ENCODE results near the gene RGPD4.

RGPD4 gene

GRCh38 chr2:107806901-107807300 lies 19.8 kb upstream of the RGPD4 start:
- TF ChIP-seq CTCF (IDR thresholded peaks at IDR 0.05; ENCODE audit: insufficient read depth, low read length, poor library complexity, severe bottlenecking): no peak
- DNase-seq (ENCODE audit: extremely low read depth, insufficient read length): no peak
- Histone ChIP-seq H3K4me3 (replicated peaks; ENCODE audit: low read depth, low read length) (no peak overlapping the region), H3K27me3 (replicated peaks; ENCODE audit: control insufficient read depth, insufficient read depth, low read length) (no peaks in the 10 kb centered on the region), H3K36me3 (ENCODE audit: control insufficient read depth, insufficient read depth, low read length) (no peaks in the 10 kb centered on the region)

GRCh38 chr2:107807988-107808387 lies 18.7 kb upstream of the RGPD4 start:
- no peak for TF ChIP-seq CTCF (IDR thresholded peaks at IDR 0.05; ENCODE audit: insufficient read depth, low read length, poor library complexity, severe bottlenecking)
- no peak for DNase-seq (ENCODE audit: extremely low read depth, insufficient read length)
- Histone ChIP-seq H3K27me3 (replicated peaks; ENCODE audit: control insufficient read depth, insufficient read depth, low read length) (no peaks in the 10 kb centered on the region), H3K4me3 (replicated peaks; ENCODE audit: low read depth, low read length) (no peak overlapping the region), H3K36me3 (ENCODE audit: control insufficient read depth, insufficient read depth, low read length) (no peaks in the 10 kb centered on the region)

- H3K27me3 ChIP-seq (replicated peaks; ENCODE audit: control insufficient read depth, insufficient read depth, low read length): no peaks in the 10 kb centered on the region
- no peak for TF ChIP-seq CTCF (IDR thresholded peaks at IDR 0.05; ENCODE audit: insufficient read depth, low read length, poor library complexity, severe bottlenecking)
- DNase-seq (ENCODE audit: extremely low read depth, insufficient read length): no peak
- H3K4me3 ChIP-seq (replicated peaks; ENCODE audit: low read depth, low read length): no peak overlapping the region
- no peaks in the 10 kb centered on the region for H3K36me3 ChIP-seq (ENCODE audit: control insufficient read depth, insufficient read depth, low read length)
Observed at GRCh38 chr2:107808959-107809358, 17.7 kb upstream of the RGPD4 start.

- H3K36me3 ChIP-seq (ENCODE audit: control insufficient read depth, insufficient read depth, low read length): no peaks in the 10 kb centered on the region
- no peaks in the 10 kb centered on the region for H3K27me3 ChIP-seq (replicated peaks; ENCODE audit: control insufficient read depth, insufficient read depth, low read length)
- no peak for TF ChIP-seq CTCF (IDR thresholded peaks at IDR 0.05; ENCODE audit: insufficient read depth, low read length, poor library complexity, severe bottlenecking)
- no peak for DNase-seq (ENCODE audit: extremely low read depth, insufficient read length)
- no peak overlapping the region for H3K4me3 ChIP-seq (replicated peaks; ENCODE audit: low read depth, low read length)
Observed at GRCh38 chr2:107809835-107810234, 16.9 kb upstream of the RGPD4 start.

- Histone ChIP-seq H3K27me3 (replicated peaks; ENCODE audit: control insufficient read depth, insufficient read depth, low read length) (no peaks in the 10 kb centered on the region), H3K36me3 (ENCODE audit: control insufficient read depth, insufficient read depth, low read length) (no peaks in the 10 kb centered on the region), H3K4me3 (replicated peaks; ENCODE audit: low read depth, low read length) (no peak overlapping the region)
- no peak for TF ChIP-seq CTCF (IDR thresholded peaks at IDR 0.05; ENCODE audit: insufficient read depth, low read length, poor library complexity, severe bottlenecking)
- no peak for DNase-seq (ENCODE audit: extremely low read depth, insufficient read length)
Observed at GRCh38 chr2:107810734-107811133, 16.0 kb upstream of the RGPD4 start.

GRCh38 chr2:107811411-107811810 lies 15.3 kb upstream of the RGPD4 start:
- no peak for TF ChIP-seq CTCF (IDR thresholded peaks at IDR 0.05; ENCODE audit: insufficient read depth, low read length, poor library complexity, severe bottlenecking)
- Histone ChIP-seq H3K4me3 (replicated peaks; ENCODE audit: low read depth, low read length) (no peak overlapping the region), H3K27me3 (replicated peaks; ENCODE audit: control insufficient read depth, insufficient read depth, low read length) (no peaks in the 10 kb centered on the region), H3K36me3 (ENCODE audit: control insufficient read depth, insufficient read depth, low read length) (no peaks in the 10 kb centered on the region)
- no peak for DNase-seq (ENCODE audit: extremely low read depth, insufficient read length)

Measured in GM06990 (cell line).